GM12878 (cell line): Measurements from ENCODE around the gene TOPAZ1. TPM values are rescaled to one million over a fixed set of nuclear protein-coding genes. Genes with fewer than 3 reads are reported as not detected.

ENCODE experiments used
- ATAC-seq: fragments of 200-7000 bp; cut with Tn5 transposase; 3 replicates; pipeline ENCODE4 v1.9.1; 2020; ENCODE audit warnings: mild to moderate bottlenecking, moderate library complexity
- BruUV-seq: library from RNA; stranded (reverse); fragments of 400-500 nt; replicated peaks from 2 replicates; lab custom pipeline; 2021; lab: Mats Ljungman, UMichigan
- CTCF ChIA-PET: fragments of 300-600 bp; sonication (Branson Sonifier 250); formaldehyde crosslinking; extraction: SDS; loops from one replicate; lab custom pipeline; 2021; ENCODE audit warnings: inconsistent platforms; lab: Yijun Ruan, JAX
- POLR2A ChIA-PET: fragments of 350-600 bp; formaldehyde crosslinking; extraction: SDS; loops from one replicate; lab custom pipeline; 2021; ENCODE audit warnings: inconsistent platforms; lab: Charles Lee
- RAD21 ChIA-PET: fragments of 300-600 bp; sonication (Branson Sonifier 250); formaldehyde crosslinking; loops from one replicate; lab custom pipeline; 2023; ENCODE audit warnings: antibody characterized with exemption; ENCODE audit not compliant: unreplicated experiment; lab: Charles Lee
- SMC1A ChIA-PET: fragments of 300-600 bp; sonication (Branson Sonifier 250); formaldehyde crosslinking; loops from one replicate; lab custom pipeline; 2023; ENCODE audit not compliant: unreplicated experiment, uncharacterized antibody; lab: Charles Lee
- DNase-seq: peaks from one replicate; pipeline ENCODE4 v3.0.0-alpha.2; 2011; ENCODE audit warnings: low read depth, low spot score
- FAIRE-seq: peaks from 3 replicates; lab custom pipeline; 2011; peaks lifted over from hg19 to GRCh38; lab: Jason Lieb, UNC
- H2AFZ ChIP-seq: 2 replicates; pipeline ENCODE4 v1.6.0; 2011; ENCODE audit warnings: low read depth, low read length, control low read depth; ENCODE audit not compliant: control insufficient read depth
- H3K27ac ChIP-seq: 2 replicates; pipeline ENCODE4 v1.5.1; 2011; ENCODE audit warnings: control low read depth; ENCODE audit not compliant: control insufficient read depth, insufficient read depth
- H3K27me3 ChIP-seq, 2 experiments: replicated peaks in 1 of 2; 2 replicates each; pipeline versions ENCODE4 v1.6.0 to v1.6.1; 2011; ENCODE audit warnings: low read length in 1 of 2; ENCODE audit not compliant: control insufficient read depth in 2 of 2, insufficient read depth in 2 of 2
- H3K36me3 ChIP-seq, 2 experiments: 2 replicates each; pipeline ENCODE4 v1.5.1; 2011; ENCODE audit warnings: low read length in 1 of 2; ENCODE audit not compliant: control insufficient read depth in 2 of 2, insufficient read depth in 2 of 2
- H3K4me1 ChIP-seq: 2 replicates; pipeline ENCODE4 v1.6.1; 2011; ENCODE audit warnings: mild to moderate bottlenecking, low read length, moderate library complexity, mixed read lengths; ENCODE audit not compliant: control insufficient read depth, insufficient read depth
- H3K4me2 ChIP-seq: 2 replicates; pipeline ENCODE4 v1.6.0; 2011; ENCODE audit warnings: control low read depth; ENCODE audit not compliant: control insufficient read depth, insufficient read depth
- H3K4me3 ChIP-seq: fragments of 200-600 bp; sonication (generic); 2 replicates; pipeline ENCODE4 v1.5.1; 2016
- H3K79me2 ChIP-seq: 2 replicates; pipeline ENCODE4 v1.6.0; 2011; ENCODE audit warnings: low read length; ENCODE audit not compliant: control insufficient read depth, insufficient read depth
- H3K9ac ChIP-seq: 2 replicates; pipeline ENCODE4 v1.8.0; 2011; ENCODE audit warnings: low read length, control low read depth, mixed read lengths; ENCODE audit not compliant: control insufficient read depth, insufficient read depth
- H3K9me3 ChIP-seq: replicated peaks from 3 replicates; pipeline ENCODE4 v1.5.1; 2011; ENCODE audit warnings: mild to moderate bottlenecking, low read length; ENCODE audit not compliant: control insufficient read depth, insufficient read depth
- H4K20me1 ChIP-seq: 2 replicates; pipeline ENCODE4 v1.6.0; 2011; ENCODE audit not compliant: control insufficient read depth, insufficient read depth
- FOXK2 ChIP-seq: fragments of 450-650 bp; IDR thresholded peaks from 2 replicates; pipeline ENCODE4 v1.6.1; 2017; ENCODE audit warnings: mild to moderate bottlenecking, moderate library complexity
- FOXM1 ChIP-seq: IDR thresholded peaks from 2 replicates; pipeline ENCODE4 v1.6.1; 2012; ENCODE audit warnings: low read depth, mild to moderate bottlenecking, inconsistent platforms, low read length, moderate library complexity
- GATAD2B ChIP-seq: fragments of 450-650 bp; conservative IDR thresholded peaks from 2 replicates; pipeline ENCODE4 v1.6.1; 2017; ENCODE audit warnings: low read depth, mild to moderate bottlenecking, moderate library complexity
- JUNB ChIP-seq: IDR thresholded peaks from 2 replicates; pipeline ENCODE4 v1.6.1; 2016; ENCODE audit warnings: antibody characterized with exemption, mild to moderate bottlenecking
- NFYB ChIP-seq: IDR thresholded peaks from 2 replicates; pipeline ENCODE4 v1.6.1; 2011; ENCODE audit warnings: low read depth, mild to moderate bottlenecking, low read length, improper control_type of control experiment, moderate library complexity; ENCODE audit not compliant: insufficient read depth
- STAT3 ChIP-seq: IDR thresholded peaks from 2 replicates; pipeline ENCODE4 v1.6.1; 2011; ENCODE audit warnings: low read depth, low read length, improper control_type of control experiment
- TARDBP ChIP-seq: IDR thresholded peaks from 2 replicates; pipeline ENCODE4 v1.6.1; 2016; ENCODE audit warnings: borderline replicate concordance
- TCF12 ChIP-seq: IDR thresholded peaks from 2 replicates; pipeline ENCODE4 v1.6.1; 2011; ENCODE audit warnings: low read depth, mild to moderate bottlenecking, low read length
- YY1 ChIP-seq: IDR thresholded peaks from 2 replicates; pipeline ENCODE4 v1.6.1; 2011; ENCODE audit warnings: low read depth, mild to moderate bottlenecking, low read length
- ZNF217 ChIP-seq: fragments of 450-650 bp; IDR thresholded peaks from 2 replicates; pipeline ENCODE4 v1.6.1; 2017; ENCODE audit warnings: antibody characterized with exemption, mild to moderate bottlenecking
- ZNF24 ChIP-seq: fragments of 450-650 bp; IDR thresholded peaks from 2 replicates; pipeline ENCODE4 v1.6.1; 2017; ENCODE audit warnings: antibody characterized with exemption, mild to moderate bottlenecking
- ZSCAN29 ChIP-seq: fragments of 450-650 bp; IDR thresholded peaks from 2 replicates; pipeline ENCODE4 v1.6.1; 2017; ENCODE audit warnings: mild to moderate bottlenecking, moderate library complexity
- WGBS: methylation state at CpG from one replicate; pipeline ENCODE4 v1.1.6; 2016; ENCODE audit warnings: low lambda C conversion rate; ENCODE audit not compliant: insufficient replicate concordance, insufficient coverage; ENCODE audit errors: missing lambda C conversion rate; 5-methylcytosine and 5-hydroxymethylcytosine counted together
- in situ Hi-C: fragments of 300-500 bp; cut with MboI; formaldehyde crosslinking; loops from 9 replicates; pipeline ENCODE4 v1.14.3; 2018; ENCODE audit warnings: mixed read lengths
- intact Hi-C: fragments of 100-400 bp; cut with micrococcal nuclease; formaldehyde crosslinking; loops from one replicate; pipeline ENCODE4 v1.14.2; 2022; ENCODE audit not compliant: unreplicated experiment
- polyA plus RNA-seq, 11 experiments: library from polyadenylated mRNA; depleted of rRNA in 4 of 11; unstranded in 6 of 11; stranded (reverse) in 5 of 11; fragments of >200 nt; fragmentation: Nextera tagmentation in 4 of 11; fragmentation: Illumina TruSeq in 1 of 11; extraction: Ambion mirVana in 4 of 11; extraction: Trizol in 1 of 11; gene quantifications; 1 replicate in 1 of 11; 2 replicates in 10 of 11; pipeline versions ENCODE4 v1.2.1 to v1.2.3, GENCODE V29; 2011 to 2016; ENCODE audit warnings: inconsistent platforms in 2 of 11, missing spikeins in 2 of 11, low read depth in 1 of 11
- total RNA-seq, 4 experiments: library from RNA; depleted of rRNA in 3 of 4; stranded (reverse); fragments of >200 nt in 3 of 4; fragmentation: Illumina TruSeq in 1 of 4; extraction: Trizol in 1 of 4; gene quantifications; 2 replicates each; pipeline versions ENCODE4 v1.2.1 to v1.2.3, GENCODE V29; 2013 to 2021
- TF ChIP-seq, protein P1 (sequence below): fragments of 150-350 bp; IDR thresholded peaks from 2 replicates; pipeline ENCODE4 v1.6.1; 2016; ENCODE audit warnings: low read depth, low read length
- TF ChIP-seq, protein P2 (sequence below): IDR thresholded peaks from 2 replicates; pipeline ENCODE4 v1.6.1; 2012; ENCODE audit warnings: low read depth, low read length, improper control_type of control experiment
- TF ChIP-seq, protein P3 (sequence below): fragments of 450-650 bp; IDR thresholded peaks from 2 replicates; pipeline ENCODE4 v1.6.1; 2017; ENCODE audit warnings: mild to moderate bottlenecking, moderate library complexity
- TF ChIP-seq, protein P4 (sequence below): fragments of 450-650 bp; IDR thresholded peaks from 2 replicates; pipeline ENCODE4 v1.6.1; 2017; ENCODE audit warnings: low read depth, mild to moderate bottlenecking, moderate library complexity

The TOPAZ1 gene
- total and polyA plus RNA-seq, 10 of the 15 experiments (the other 5 are each of a cell fraction or from before 2014, with no cell fraction given) = 0.02 TPM; not detected in 9

DNA sequence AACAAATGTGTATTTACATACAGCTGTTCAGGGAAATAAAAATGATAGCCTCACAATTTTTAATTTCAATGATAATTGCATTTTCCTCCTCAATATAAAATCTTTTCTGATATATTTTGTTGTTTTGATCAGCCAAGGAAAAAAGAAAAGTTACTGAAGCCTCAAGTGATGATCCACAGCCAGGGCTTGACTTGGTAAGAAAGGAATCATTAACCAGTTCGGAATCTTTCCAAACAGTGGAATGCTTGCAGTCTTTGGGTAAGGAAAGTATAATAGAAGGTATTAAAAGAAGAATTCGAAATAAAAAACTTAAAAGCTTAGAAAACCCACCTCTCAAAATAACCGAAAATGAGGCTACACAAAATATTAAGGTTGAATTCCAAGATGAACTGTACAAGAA, 1.0 kb downstream of the TOPAZ1 start:
- Histone ChIP-seq H4K20me1 (no peaks in the 10 kb centered on the region), H3K4me3 (no peak overlapping the region), H3K4me2 (no peak overlapping the region), H3K27me3 (no peaks in the 10 kb centered on the region), H2AFZ (no peak overlapping the region), H3K27ac (no peak overlapping the region), H3K4me1 (no peaks in the 10 kb centered on the region), H3K9ac (no peak overlapping the region), H3K36me3 (no peaks in the 10 kb centered on the region), H3K79me2 (no peaks in the 10 kb centered on the region), H3K9me3 (no peaks in the 10 kb centered on the region; the same call in 2 of the 3 replicates)
- no TSS peak for BruUV-seq
- intact Hi-C loops (no loop called here), in situ Hi-C loops (no loop called here)
- CTCF ChIA-PET = no interaction called here
- SMC1A ChIA-PET = no interaction called here
- RAD21 ChIA-PET = no interaction called here
- DNase-seq (no peak), FAIRE-seq (no peak), ATAC-seq (no peak)
- POLR2A ChIA-PET = no interaction called here
- WGBS = 20% methylated on average over 3 of the region's 3 CpGs
- no peak for TF ChIP-seq YY1
- no peak for TF ChIP-seq JUNB
- TF ChIP-seq, protein P1, sequence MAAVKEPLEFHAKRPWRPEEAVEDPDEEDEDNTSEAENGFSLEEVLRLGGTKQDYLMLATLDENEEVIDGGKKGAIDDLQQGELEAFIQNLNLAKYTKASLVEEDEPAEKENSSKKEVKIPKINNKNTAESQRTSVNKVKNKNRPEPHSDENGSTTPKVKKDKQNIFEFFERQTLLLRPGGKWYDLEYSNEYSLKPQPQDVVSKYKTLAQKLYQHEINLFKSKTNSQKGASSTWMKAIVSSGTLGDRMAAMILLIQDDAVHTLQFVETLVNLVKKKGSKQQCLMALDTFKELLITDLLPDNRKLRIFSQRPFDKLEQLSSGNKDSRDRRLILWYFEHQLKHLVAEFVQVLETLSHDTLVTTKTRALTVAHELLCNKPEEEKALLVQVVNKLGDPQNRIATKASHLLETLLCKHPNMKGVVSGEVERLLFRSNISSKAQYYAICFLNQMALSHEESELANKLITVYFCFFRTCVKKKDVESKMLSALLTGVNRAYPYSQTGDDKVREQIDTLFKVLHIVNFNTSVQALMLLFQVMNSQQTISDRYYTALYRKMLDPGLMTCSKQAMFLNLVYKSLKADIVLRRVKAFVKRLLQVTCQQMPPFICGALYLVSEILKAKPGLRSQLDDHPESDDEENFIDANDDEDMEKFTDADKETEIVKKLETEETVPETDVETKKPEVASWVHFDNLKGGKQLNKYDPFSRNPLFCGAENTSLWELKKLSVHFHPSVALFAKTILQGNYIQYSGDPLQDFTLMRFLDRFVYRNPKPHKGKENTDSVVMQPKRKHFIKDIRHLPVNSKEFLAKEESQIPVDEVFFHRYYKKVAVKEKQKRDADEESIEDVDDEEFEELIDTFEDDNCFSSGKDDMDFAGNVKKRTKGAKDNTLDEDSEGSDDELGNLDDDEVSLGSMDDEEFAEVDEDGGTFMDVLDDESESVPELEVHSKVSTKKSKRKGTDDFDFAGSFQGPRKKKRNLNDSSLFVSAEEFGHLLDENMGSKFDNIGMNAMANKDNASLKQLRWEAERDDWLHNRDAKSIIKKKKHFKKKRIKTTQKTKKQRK = no peak
- no peak for TF ChIP-seq GATAD2B
- no peak for TF ChIP-seq TARDBP
- no peak for TF ChIP-seq ZSCAN29
- TF ChIP-seq, protein P2, sequence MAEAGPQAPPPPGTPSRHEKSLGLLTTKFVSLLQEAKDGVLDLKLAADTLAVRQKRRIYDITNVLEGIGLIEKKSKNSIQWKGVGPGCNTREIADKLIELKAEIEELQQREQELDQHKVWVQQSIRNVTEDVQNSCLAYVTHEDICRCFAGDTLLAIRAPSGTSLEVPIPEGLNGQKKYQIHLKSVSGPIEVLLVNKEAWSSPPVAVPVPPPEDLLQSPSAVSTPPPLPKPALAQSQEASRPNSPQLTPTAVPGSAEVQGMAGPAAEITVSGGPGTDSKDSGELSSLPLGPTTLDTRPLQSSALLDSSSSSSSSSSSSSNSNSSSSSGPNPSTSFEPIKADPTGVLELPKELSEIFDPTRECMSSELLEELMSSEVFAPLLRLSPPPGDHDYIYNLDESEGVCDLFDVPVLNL = no peak
- no peak for TF ChIP-seq ZNF217
- no peak for TF ChIP-seq FOXM1
- no peak for TF ChIP-seq STAT3
- TF ChIP-seq, protein P3, sequence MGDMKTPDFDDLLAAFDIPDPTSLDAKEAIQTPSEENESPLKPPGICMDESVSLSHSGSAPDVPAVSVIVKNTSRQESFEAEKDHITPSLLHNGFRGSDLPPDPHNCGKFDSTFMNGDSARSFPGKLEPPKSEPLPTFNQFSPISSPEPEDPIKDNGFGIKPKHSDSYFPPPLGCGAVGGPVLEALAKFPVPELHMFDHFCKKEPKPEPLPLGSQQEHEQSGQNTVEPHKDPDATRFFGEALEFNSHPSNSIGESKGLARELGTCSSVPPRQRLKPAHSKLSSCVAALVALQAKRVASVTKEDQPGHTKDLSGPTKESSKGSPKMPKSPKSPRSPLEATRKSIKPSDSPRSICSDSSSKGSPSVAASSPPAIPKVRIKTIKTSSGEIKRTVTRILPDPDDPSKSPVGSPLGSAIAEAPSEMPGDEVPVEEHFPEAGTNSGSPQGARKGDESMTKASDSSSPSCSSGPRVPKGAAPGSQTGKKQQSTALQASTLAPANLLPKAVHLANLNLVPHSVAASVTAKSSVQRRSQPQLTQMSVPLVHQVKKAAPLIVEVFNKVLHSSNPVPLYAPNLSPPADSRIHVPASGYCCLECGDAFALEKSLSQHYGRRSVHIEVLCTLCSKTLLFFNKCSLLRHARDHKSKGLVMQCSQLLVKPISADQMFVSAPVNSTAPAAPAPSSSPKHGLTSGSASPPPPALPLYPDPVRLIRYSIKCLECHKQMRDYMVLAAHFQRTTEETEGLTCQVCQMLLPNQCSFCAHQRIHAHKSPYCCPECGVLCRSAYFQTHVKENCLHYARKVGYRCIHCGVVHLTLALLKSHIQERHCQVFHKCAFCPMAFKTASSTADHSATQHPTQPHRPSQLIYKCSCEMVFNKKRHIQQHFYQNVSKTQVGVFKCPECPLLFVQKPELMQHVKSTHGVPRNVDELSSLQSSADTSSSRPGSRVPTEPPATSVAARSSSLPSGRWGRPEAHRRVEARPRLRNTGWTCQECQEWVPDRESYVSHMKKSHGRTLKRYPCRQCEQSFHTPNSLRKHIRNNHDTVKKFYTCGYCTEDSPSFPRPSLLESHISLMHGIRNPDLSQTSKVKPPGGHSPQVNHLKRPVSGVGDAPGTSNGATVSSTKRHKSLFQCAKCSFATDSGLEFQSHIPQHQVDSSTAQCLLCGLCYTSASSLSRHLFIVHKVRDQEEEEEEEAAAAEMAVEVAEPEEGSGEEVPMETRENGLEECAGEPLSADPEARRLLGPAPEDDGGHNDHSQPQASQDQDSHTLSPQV = no peak
- TF ChIP-seq TCF12 = no peak
- TF ChIP-seq ZNF24 = no peak
- TF ChIP-seq, protein P4, sequence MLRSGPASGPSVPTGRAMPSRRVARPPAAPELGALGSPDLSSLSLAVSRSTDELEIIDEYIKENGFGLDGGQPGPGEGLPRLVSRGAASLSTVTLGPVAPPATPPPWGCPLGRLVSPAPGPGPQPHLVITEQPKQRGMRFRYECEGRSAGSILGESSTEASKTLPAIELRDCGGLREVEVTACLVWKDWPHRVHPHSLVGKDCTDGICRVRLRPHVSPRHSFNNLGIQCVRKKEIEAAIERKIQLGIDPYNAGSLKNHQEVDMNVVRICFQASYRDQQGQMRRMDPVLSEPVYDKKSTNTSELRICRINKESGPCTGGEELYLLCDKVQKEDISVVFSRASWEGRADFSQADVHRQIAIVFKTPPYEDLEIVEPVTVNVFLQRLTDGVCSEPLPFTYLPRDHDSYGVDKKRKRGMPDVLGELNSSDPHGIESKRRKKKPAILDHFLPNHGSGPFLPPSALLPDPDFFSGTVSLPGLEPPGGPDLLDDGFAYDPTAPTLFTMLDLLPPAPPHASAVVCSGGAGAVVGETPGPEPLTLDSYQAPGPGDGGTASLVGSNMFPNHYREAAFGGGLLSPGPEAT = no peak
- TF ChIP-seq NFYB = no peak
- TF ChIP-seq FOXK2 = no peak
